ENCODE measurements around the gene ASAP2.

ASAP2 gene

DNA sequence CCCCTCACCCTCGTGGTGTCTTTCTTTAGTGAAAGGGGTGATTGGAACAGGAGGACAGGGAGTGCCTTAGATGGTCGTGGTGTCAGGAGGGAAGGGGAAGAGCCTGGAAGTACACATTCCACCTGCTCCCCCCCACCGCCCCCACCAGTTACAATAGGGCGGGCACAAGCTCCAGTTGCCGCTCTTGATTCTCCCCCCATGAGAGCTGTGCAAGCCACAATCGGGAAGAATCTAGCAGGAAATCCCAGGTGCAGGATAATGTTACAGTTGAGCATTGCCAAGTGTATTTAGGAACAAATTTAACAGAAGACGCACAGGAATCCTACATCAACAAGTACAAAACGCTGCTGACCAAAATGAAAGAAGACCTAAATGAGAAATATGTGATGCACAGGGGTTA lies 73.6 kb downstream of the ASAP2 start:
- no peak for DNase-seq

- DNase-seq: no peak
These were observed 74.5 kb downstream of the ASAP2 start for GRCh38 chr2:9281145-9281544.

GRCh38 chr2:9282128-9283112 lies 75.8 kb downstream of the ASAP2 start:
- DNase-seq: no peak

DNA sequence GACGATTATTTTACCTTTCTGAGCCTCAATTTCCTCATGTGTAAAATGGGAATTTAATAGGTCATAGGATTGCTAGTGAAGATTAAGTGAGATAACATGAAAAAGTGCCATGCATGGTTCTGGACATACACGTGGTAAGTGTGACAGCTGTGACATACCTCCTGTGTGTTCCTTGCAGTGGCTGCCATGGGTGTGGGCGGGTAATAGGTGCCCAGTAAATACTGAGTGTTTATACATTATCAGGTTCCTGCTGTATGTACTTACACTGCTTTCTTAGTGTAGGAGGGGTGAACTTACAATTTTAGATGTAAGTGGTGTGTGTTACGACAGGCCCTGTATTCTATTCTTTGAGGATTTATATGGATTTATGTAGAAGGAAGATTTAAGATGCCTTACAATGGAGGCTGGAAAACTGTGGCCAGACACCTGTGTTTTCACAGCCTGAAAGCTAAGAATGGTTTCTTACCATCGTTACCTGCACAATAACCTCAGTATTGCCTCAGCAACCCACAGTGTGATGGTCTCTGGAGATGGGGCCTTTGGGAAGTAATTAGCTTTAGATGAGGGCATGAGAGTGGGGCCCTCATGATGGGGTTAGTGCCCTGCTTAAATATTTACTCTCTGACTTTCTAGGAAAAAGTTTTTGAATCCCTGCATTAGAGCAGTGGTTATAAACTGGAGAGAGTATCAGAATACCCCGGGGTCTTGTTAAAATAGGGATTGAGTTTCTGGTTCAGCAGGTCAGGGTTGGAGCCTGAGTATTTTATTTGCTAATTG lies 78.1 kb downstream of the ASAP2 start:
- DNase-seq: no peak

DNA sequence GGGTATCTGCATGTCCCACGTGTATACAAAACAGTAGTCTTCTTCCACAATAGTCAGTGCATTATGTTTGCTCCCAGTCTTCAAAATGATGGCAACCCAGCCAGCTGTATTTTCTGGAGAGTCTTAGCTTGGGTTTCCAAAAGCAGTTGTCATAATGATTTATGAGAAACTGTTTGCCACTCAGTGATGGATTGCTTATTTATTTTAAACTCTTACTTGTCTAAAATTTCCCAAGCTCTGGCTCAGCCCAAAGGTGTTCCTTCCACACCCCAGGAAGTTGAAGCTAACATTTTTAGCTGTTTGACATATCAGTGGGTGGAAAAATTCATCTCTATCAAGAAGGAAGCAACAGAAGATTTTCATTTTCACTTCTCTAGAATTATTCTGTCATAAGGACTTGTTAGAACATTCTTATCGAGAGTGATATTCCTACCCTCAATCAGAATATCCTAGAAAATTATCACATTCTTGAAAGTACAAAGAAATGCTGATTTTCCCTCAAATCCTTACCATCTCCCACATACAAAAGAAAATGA lies 78.8 kb downstream of the ASAP2 start:
- no peak for DNase-seq

GRCh38 chr2:9285921-9286320 lies 79.3 kb downstream of the ASAP2 start:
- DNase-seq: no peak

GRCh38 chr2:9286554-9287399 lies 80.2 kb downstream of the ASAP2 start:
- no peak for DNase-seq

- no peak for DNase-seq
These were observed 80.9 kb downstream of the ASAP2 start for GRCh38 chr2:9287400-9288045.

DNA sequence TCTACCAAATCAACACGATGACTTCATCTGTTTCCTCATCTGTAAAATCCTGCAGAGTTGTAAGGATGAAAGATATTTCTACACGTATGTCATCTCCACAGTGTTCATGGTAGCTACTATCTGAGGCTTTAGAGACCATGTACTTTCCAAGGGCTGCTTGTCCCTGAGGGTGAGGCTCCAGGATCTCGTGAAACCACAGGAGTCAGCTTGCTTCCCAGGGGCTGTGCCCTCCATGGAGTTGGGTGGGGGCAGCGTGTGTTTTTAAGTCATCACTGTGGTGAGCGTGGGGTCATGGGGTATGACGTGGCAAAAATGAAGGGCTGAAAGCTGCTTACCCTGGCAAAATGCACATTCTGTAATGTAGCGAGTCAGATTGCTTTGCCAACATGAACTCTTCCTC lies 81.6 kb downstream of the ASAP2 start:
- no peak for DNase-seq

DNA sequence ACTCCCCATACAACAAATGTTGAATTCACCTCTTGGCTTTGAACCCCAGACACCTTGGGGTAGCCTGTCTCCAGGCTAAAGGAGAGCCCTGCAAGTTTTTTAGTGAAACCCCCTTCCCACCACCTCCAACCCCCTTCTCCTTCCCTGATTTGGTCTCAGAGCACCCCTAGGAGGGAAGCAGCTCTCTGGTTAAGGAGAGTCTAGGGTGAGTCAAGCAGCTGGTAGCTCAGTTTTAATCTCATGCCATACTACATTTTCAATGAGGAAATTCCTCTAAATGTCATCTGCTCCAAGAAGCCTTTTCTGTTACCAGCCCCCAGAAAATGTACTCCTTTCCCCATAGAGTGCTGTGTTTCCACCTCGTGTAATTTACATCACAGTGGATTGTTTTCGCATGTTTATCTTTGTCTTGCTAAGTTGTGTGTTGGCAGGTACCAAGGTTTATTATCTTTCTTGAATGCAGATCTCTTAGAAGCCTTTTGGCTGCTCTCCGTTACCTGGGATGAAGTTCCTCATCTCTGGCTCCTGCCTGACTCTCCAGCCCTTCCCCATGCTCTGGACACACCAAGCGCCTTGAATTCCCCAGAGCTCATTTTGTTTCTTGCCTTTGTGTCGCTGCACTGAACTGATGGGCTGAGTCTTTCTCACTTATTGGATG lies 82.2 kb downstream of the ASAP2 start:
- DNase-seq: no peak

DNA sequence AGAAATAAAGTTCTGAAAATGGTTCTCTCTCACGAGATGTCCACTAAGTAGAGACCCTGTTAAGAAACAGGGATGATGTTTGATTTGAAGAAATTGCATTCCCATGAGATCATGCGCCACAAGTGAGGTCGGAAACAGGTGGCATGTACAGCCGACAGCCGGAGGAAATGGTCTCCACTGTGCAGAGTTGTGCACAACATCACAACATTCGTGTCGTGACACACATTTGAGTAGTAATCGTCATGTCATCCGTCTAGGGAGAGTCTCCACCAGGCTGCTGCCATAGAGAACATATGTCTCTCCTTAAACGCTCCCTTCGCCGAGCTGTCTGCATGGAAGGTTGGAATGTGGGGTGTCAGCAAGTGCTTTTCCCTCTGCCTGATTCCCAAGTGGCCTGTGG lies 84.7 kb downstream of the ASAP2 start:
- DNase-seq: no peak

- no peak for DNase-seq
These were observed 85.3 kb downstream of the ASAP2 start for GRCh38 chr2:9291866-9292265.

DNA sequence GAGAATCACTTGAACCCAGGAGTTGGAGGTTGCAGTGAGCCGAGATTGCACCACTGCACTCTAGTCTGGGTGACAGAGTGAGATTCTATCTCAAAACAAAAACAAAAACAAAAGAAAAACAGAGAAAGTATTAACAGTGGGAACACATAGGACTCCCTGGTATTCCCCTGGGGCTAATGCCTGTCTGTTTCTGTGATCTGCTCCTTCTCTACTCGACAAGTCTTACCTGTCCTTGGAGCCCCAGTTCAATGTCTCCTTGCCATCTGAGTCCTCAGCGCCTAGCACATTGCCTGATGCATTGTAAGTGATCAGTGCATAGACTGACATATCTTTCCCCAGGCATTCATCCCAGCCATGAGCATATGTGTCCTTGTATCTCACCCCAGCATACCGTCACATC lies 85.8 kb downstream of the ASAP2 start:
- no peak for DNase-seq

GRCh38 chr2:9294764-9295163 lies 88.2 kb downstream of the ASAP2 start:
- DNase-seq: no peak

GRCh38 chr2:9296559-9296958 lies 89.9 kb downstream of the ASAP2 start:
- no peak for DNase-seq

DNA sequence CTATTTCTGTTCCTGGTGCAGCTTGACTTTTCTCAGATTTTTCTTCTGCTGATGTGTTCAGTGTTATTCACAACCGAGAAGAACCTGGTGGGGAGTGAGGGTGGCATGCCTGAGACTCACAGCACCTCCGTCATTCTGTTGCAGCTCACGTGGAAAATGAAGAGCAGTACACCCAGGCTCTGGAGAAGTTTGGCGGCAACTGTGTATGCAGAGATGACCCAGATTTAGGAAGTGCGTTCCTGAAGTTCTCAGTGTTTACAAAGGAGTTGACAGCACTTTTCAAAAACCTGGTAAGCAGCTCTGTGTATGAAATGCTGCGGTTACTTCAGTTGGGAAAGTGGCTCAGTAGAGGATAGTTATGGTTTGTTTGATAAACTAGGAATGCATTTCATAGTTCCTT lies 90.5 kb downstream of the ASAP2 start:
- DNase-seq: no peak

DNA sequence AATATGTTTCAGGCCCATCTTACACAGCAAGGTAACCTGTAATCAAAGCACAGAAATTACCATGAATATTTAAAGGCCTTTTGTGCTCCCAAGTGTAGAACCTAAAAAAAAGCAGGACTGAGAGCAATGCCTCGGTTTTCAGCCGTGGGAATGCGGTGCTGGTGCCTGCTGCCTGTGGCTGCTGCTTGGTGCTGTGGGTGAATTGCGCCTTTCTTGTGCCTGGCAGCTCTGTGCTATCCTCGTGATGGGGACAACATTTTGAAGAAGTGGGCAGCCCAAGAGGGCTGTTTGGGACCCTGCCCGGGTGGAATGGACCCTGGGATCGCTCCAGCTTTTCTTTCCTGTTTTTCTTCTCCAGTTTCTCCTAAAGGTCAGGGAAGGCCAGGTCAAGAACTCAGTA lies 91.2 kb downstream of the ASAP2 start:
- no peak for DNase-seq

GRCh38 chr2:9298583-9298982 lies 92.0 kb downstream of the ASAP2 start:
- no peak for DNase-seq

DNA sequence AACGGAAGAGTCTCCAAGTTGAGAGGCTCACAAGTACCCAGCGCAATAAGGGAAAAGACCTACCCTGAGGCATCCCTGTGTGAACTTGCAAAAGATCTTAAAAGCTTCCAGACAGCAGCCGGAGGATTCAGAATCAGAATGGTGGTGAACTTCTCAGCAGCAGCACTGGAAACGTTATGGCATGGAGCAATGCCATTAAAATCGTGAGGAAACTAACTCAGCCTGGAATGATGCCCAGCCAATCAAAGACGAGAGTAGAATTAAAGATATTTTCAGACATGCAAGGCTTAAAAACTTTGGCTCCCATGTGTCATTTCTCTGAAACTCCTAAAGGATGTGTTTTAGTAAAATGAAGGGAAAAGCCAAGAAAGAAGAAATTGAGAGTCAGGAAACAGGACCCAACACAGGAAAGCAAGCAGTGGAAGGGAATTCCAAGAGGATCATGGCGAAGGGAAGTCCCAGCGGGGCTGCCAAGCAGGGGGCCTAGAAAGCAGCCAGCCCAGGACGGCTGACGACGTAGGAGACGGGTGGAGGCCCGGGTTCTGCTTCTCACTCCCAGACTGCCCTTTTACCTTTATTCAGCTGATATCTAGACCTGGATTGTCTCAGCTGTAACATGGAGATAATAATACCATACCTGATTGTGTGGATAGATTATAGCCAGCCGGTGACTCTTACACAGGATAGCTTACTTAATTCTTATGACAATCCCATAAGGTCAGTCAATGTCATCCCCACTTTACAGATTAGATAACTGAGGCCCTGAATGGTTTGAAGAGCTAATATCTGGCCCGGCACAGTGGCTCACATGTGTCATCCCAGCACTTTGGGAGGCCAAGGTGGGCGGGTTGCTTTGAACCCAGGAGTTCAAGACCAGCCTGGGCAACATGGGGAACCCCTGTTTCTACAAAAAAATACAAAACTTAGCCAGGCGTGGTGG lies 92.8 kb downstream of the ASAP2 start:
- no peak for DNase-seq

GRCh38 chr2:9300214-9300613 lies 93.6 kb downstream of the ASAP2 start:
- no peak for DNase-seq

All from NCI-H1436 treated with DMSO at 0.1 percent for 48 hours (cell line).